ENCODE data around the gene PNKD.

PNKD gene

GRCh38 chr2:218317835-218318234 lies 47.5 kb downstream of the PNKD start:
- no peak for DNase-seq (ENCODE audit: low spot score)

GRCh38 chr2:218318241-218318640 lies 47.9 kb downstream of the PNKD start:
- no peak for DNase-seq (ENCODE audit: low spot score)

GRCh38 chr2:218319813-218320365 lies 49.6 kb downstream of the PNKD start:
- no peak for DNase-seq (ENCODE audit: low spot score)

- no peak for DNase-seq (ENCODE audit: low spot score)
Observed at GRCh38 chr2:218320704-218321336, 50.5 kb downstream of the PNKD start.

GRCh38 chr2:218322768-218323525 lies 52.6 kb downstream of the PNKD start:
- DNase-seq (ENCODE audit: low spot score): peak; percentile 18

GRCh38 chr2:218323526-218324472 lies 53.5 kb downstream of the PNKD start:
- no peak for DNase-seq (ENCODE audit: low spot score)

- DNase-seq (ENCODE audit: low spot score): no peak
Observed at GRCh38 chr2:218325566-218326160, 55.3 kb downstream of the PNKD start.

- no peak for DNase-seq (ENCODE audit: low spot score)
Observed at GRCh38 chr2:218326315-218326714, 56.0 kb downstream of the PNKD start.

- DNase-seq (ENCODE audit: low spot score): no peak
Observed at GRCh38 chr2:218327451-218328210, 57.3 kb downstream of the PNKD start.

GRCh38 chr2:218328294-218328693 lies 58.0 kb downstream of the PNKD start:
- DNase-seq (ENCODE audit: low spot score): no peak

GRCh38 chr2:218329027-218329825 lies 58.9 kb downstream of the PNKD start:
- no peak for DNase-seq (ENCODE audit: low spot score)

- DNase-seq (ENCODE audit: low spot score): no peak
Observed at GRCh38 chr2:218329826-218330593, 59.7 kb downstream of the PNKD start.

GRCh38 chr2:218331745-218332144 lies 61.4 kb downstream of the PNKD start:
- no peak for DNase-seq (ENCODE audit: low spot score)

- DNase-seq (ENCODE audit: low spot score): no peak
Observed at GRCh38 chr2:218332288-218332687, 62.0 kb downstream of the PNKD start.

GRCh38 chr2:218332920-218333645 lies 62.8 kb downstream of the PNKD start:
- no peak for DNase-seq (ENCODE audit: low spot score)

GRCh38 chr2:218334531-218334930 lies 64.2 kb downstream of the PNKD start:
- no peak for DNase-seq (ENCODE audit: low spot score)

GRCh38 chr2:218340656-218341055 lies 70.3 kb downstream of the PNKD start:
- no peak for DNase-seq (ENCODE audit: low spot score)

- DNase-seq (ENCODE audit: low spot score): no peak
Observed at GRCh38 chr2:218341381-218341780, 71.1 kb downstream of the PNKD start.

GRCh38 chr2:218342837-218343236 lies 72.5 kb downstream of the PNKD start:
- DNase-seq (ENCODE audit: low spot score): no peak

All from CD4-positive, alpha-beta T cell treated with Interleukin-6 at 100 ng/mL for 8 hours (primary cell).